SK-N-SH treated with all-trans-retinoic acid at 6 μM for 48 hours (cell line): ENCODE measurements around the gene DNPH1.

Source experiments
- ARNTL ChIP-seq: fragments of 450-650 bp; formaldehyde crosslinking; IDR thresholded peaks from 2 replicates; pipeline ENCODE4 v1.5.0; 2020; ENCODE audit warnings: low read depth, mild to moderate bottlenecking, moderate library complexity, borderline replicate concordance
- CREB5 ChIP-seq: fragments of 250-450 bp; sonication (Bioruptor Pico); IDR thresholded peaks from 2 replicates; pipeline ENCODE4 v1.5.1; 2020; ENCODE audit warnings: low read depth, mild to moderate bottlenecking, moderate library complexity
- CSRNP3 ChIP-seq: fragments of 250-450 bp; sonication (Bioruptor Pico); IDR thresholded peaks from 2 replicates; pipeline ENCODE4 v1.5.1; 2021; ENCODE audit warnings: mild to moderate bottlenecking, moderate library complexity
- ESRRG ChIP-seq: fragments of 250-450 bp; sonication (Bioruptor Pico); IDR thresholded peaks from 2 replicates; pipeline ENCODE4 v1.6.1; 2021; ENCODE audit warnings: mild to moderate bottlenecking
- TOX ChIP-seq: fragments of 250-450 bp; sonication (Bioruptor Pico); IDR thresholded peaks from 2 replicates; pipeline ENCODE4 v1.8.0; 2021; ENCODE audit warnings: mild to moderate bottlenecking, moderate library complexity, borderline replicate concordance
- TSHZ2 ChIP-seq: fragments of 250-450 bp; sonication (Bioruptor Pico); IDR thresholded peaks from 2 replicates; pipeline ENCODE4 v1.5.0; 2020; ENCODE audit warnings: mild to moderate bottlenecking, moderate library complexity
- ZFP3 ChIP-seq: fragments of 250-450 bp; sonication (Bioruptor Pico); IDR thresholded peaks from 2 replicates; pipeline ENCODE4 v1.5.0; 2020; ENCODE audit warnings: mild to moderate bottlenecking, moderate library complexity
- TF ChIP-seq, protein P1 (sequence below): fragments of 250-450 bp; sonication (Bioruptor Pico); IDR thresholded peaks from 2 replicates; pipeline ENCODE4 v1.8.0; 2020; ENCODE audit warnings: mild to moderate bottlenecking, moderate library complexity, borderline replicate concordance

- TF ChIP-seq CREB5 (CRISPR knock-in tag), result no peak
- TF ChIP-seq, protein P1, sequence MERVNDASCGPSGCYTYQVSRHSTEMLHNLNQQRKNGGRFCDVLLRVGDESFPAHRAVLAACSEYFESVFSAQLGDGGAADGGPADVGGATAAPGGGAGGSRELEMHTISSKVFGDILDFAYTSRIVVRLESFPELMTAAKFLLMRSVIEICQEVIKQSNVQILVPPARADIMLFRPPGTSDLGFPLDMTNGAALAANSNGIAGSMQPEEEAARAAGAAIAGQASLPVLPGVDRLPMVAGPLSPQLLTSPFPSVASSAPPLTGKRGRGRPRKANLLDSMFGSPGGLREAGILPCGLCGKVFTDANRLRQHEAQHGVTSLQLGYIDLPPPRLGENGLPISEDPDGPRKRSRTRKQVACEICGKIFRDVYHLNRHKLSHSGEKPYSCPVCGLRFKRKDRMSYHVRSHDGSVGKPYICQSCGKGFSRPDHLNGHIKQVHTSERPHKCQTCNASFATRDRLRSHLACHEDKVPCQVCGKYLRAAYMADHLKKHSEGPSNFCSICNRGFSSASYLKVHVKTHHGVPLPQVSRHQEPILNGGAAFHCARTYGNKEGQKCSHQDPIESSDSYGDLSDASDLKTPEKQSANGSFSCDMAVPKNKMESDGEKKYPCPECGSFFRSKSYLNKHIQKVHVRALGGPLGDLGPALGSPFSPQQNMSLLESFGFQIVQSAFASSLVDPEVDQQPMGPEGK (CRISPR knock-in tag), result no peak
- no peak for TF ChIP-seq TSHZ2 (CRISPR knock-in tag)
- TF ChIP-seq ARNTL, result no peak
- no peak for TF ChIP-seq ZFP3
- no peak for TF ChIP-seq CSRNP3
- TF ChIP-seq ESRRG, result no peak
- TF ChIP-seq TOX (CRISPR knock-in tag), result no peak
Observed at GRCh38 chr6:43226192-43226851, 3.0 kb downstream of the DNPH1 start.
